T-helper 1 cell treated with Interleukin-12 subunit alpha and Interleukin-12 subunit beta and Interleukin-4 antibody, amounts not matched to agents 30 μg/mL and 1 μg/mL, for 36 hours (primary cell): ENCODE measurements around the gene RNF138.
"Not testable (repeated sequence)": the region's sequence is repeated elsewhere in the genome, so short reads cannot be mapped to it uniquely, and the experiment has no call there.

ENCODE experiments used
- H3K27ac Mint-ChIP-seq: one replicate; pipeline ENCODE4 v1.8.0; 2021; ENCODE audit warnings: mild to moderate bottlenecking, mixed read lengths
- H3K27me3 Mint-ChIP-seq: one replicate; pipeline ENCODE4 v1.8.0; 2021; ENCODE audit warnings: low read depth, mixed read lengths
- H3K36me3 Mint-ChIP-seq: one replicate; pipeline ENCODE4 v1.8.0; 2021; ENCODE audit warnings: low read depth, mixed read lengths
- H3K4me1 Mint-ChIP-seq: one replicate; pipeline ENCODE4 v1.8.0; 2021; ENCODE audit warnings: low read depth, mixed read lengths
- H3K4me3 Mint-ChIP-seq: one replicate; pipeline ENCODE4 v1.8.0; 2021; ENCODE audit warnings: mild to moderate bottlenecking, moderate library complexity, mixed read lengths
- H3K9me3 Mint-ChIP-seq: one replicate; pipeline ENCODE4 v1.8.0; 2021; ENCODE audit warnings: mixed read lengths

RNF138 gene

DNA sequence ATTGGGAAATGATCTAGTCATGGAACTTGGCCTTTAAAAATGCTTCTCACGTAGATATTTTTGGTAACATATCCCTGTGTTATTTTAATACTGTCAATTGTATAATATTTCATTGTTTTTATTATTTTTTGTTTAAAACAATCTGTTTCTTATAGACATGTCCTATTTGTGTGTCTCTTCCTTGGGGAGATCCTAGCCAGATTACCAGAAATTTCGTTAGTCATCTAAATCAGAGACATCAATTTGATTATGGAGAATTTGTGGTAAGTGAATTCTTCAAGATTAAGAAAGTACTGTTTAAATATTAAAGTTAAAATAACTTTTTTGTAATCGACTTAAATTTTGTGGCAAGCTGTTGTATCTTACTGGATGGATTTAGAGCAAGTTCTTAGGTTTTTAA is 34.9 kb downstream of the RNF138 start:
- peaks cover 21% of the 10 kb centered on the region for H3K36me3 Mint-ChIP-seq

GRCh38 chr18:32135625-32136024 is 44.0 kb downstream of the RNF138 start:
- Mint-ChIP-seq H3K4me1 (peaks cover 8% of the 10 kb centered on the region), H3K36me3 (peaks cover 9% of the 10 kb centered on the region), H3K27ac (no peak overlapping the region), H3K9me3 (no peaks in the 10 kb centered on the region), H3K4me3 (no peak overlapping the region), H3K27me3 (no peaks in the 10 kb centered on the region)

More for the DNA sequence above, 34.9 kb downstream of the RNF138 start:
- Mint-ChIP-seq H3K27ac (no peak overlapping the region), H3K27me3 (no peaks in the 10 kb centered on the region), H3K4me1 (peaks cover 5% of the 10 kb centered on the region), H3K4me3 (no peak overlapping the region), H3K9me3 (no peaks in the 10 kb centered on the region)

GRCh38 chr18:32138332-32138982 is 46.8 kb downstream of the RNF138 start:
- H3K27ac Mint-ChIP-seq = peak overlapping the region; percentile 21
- H3K4me3 Mint-ChIP-seq = no peak overlapping the region
- H3K27me3 Mint-ChIP-seq = no peaks in the 10 kb centered on the region
- H3K36me3 Mint-ChIP-seq = peaks cover 1% of the 10 kb centered on the region
- no peaks in the 10 kb centered on the region for H3K9me3 Mint-ChIP-seq
- peaks cover 8% of the 10 kb centered on the region for H3K4me1 Mint-ChIP-seq

DNA sequence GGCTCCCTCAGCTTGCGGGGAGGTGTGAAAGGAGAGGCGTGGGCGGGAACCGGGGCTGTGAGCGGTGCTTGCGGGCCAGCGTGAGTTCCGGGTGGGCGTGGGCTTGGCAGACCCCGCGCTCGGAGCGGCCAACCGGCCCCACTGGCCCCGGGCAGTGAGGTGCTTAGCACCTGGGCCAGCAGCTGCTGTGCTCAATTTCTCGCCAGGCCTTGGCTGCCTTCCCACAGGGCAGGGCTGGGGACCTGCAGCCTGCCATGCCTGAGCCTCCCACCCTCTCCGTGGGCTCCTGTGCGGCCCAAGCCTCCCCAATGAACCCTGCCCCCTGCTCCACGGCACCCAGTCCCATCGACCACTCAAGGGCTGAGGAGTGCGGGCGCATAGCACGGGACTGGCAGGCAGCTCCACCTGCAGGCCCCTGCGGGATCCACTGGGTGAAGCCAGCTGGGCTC is 48.2 kb downstream of the RNF138 start:
- H3K4me3 Mint-ChIP-seq = no peak overlapping the region
- no peaks in the 10 kb centered on the region for H3K9me3 Mint-ChIP-seq
- no peaks in the 10 kb centered on the region for H3K27me3 Mint-ChIP-seq
- H3K36me3 Mint-ChIP-seq = peaks cover 1% of the 10 kb centered on the region
- H3K27ac Mint-ChIP-seq = no peak overlapping the region
- peaks cover 8% of the 10 kb centered on the region for H3K4me1 Mint-ChIP-seq

- H3K27ac Mint-ChIP-seq = no peak overlapping the region
- peaks cover 42% of the 10 kb centered on the region for H3K27me3 Mint-ChIP-seq
- H3K9me3 Mint-ChIP-seq = peaks cover 4% of the 10 kb centered on the region
- peaks cover 1% of the 10 kb centered on the region for H3K36me3 Mint-ChIP-seq
- H3K4me3 Mint-ChIP-seq = no peak overlapping the region
- H3K4me1 Mint-ChIP-seq = peaks cover 10% of the 10 kb centered on the region
Measured at GRCh38 chr18:32148185-32148870, 56.7 kb downstream of the RNF138 start.

DNA sequence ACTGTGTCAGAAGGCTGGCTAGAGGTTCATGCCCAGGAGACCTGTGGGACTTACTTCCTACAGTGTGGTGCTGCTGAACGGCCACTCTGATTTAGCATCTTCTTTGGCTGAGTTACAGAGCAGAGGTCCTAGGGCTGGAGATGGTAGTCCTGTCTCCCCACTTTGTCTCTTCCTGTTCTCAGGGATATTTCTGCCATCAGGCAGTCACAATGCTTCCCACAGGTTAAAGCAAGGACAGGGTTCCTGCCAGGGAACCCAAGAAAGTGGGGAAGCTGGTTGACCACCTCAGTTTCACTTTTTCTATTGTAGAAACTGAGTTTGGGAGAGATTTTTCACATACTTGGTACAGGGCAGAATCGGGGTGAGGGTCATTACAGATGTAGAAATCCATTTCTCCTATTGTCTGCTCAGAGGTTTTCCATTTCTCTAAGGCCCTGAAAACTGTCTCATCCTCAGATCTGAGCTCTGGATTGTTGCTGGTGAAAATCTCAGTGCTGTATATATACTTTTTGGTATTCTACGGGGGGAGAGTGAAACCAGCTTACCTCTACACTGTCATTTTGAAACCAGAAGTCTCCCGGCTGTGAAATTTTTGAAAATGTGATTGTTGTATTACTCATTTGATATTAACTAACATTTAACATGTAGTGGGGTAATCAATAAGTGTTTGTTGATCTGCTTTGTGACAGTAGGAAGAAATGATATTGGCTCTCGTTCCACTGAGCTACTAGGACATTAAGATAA is 61.2 kb downstream of the RNF138 start:
- Mint-ChIP-seq H3K4me1 (peaks cover 11% of the 10 kb centered on the region), H3K36me3 (peaks cover 1% of the 10 kb centered on the region), H3K27ac (no peak overlapping the region), H3K9me3 (peaks cover 12% of the 10 kb centered on the region), H3K4me3 (no peak overlapping the region), H3K27me3 (peaks cover 47% of the 10 kb centered on the region)

DNA sequence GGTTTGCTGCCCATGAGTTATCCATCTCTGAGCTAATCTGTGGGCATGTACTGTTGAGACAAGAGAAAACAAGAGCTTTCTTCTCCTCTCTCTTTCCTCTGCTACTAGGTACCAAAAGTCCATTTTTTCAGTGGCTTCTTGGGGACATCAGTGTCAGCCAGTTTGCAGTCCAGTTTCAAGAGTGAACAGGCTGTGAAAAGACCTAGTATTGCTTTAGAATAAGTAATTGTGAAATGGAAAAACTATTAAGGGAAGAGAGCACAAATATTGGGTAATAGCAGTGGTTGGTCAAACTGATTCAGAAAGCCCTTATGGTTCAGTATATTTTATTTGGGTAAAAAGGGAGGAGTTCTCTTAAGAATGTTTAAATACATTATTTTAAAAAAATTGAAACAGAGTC is 65.2 kb downstream of the RNF138 start:
- Mint-ChIP-seq H3K27me3 (peaks cover 20% of the 10 kb centered on the region), H3K9me3 (peaks cover 12% of the 10 kb centered on the region), H3K4me3 (no peak overlapping the region), H3K27ac (no peak overlapping the region), H3K4me1 (peaks cover 16% of the 10 kb centered on the region), H3K36me3 (peaks cover 1% of the 10 kb centered on the region)

GRCh38 chr18:32157580-32157979 is 65.9 kb downstream of the RNF138 start:
- no peak overlapping the region for H3K27ac Mint-ChIP-seq
- peaks cover 15% of the 10 kb centered on the region for H3K27me3 Mint-ChIP-seq
- H3K4me3 Mint-ChIP-seq = peak overlapping the region; percentile 68
- H3K4me1 Mint-ChIP-seq = peaks cover 13% of the 10 kb centered on the region
- H3K36me3 Mint-ChIP-seq = peaks cover 1% of the 10 kb centered on the region
- peaks cover 12% of the 10 kb centered on the region for H3K9me3 Mint-ChIP-seq

DNA sequence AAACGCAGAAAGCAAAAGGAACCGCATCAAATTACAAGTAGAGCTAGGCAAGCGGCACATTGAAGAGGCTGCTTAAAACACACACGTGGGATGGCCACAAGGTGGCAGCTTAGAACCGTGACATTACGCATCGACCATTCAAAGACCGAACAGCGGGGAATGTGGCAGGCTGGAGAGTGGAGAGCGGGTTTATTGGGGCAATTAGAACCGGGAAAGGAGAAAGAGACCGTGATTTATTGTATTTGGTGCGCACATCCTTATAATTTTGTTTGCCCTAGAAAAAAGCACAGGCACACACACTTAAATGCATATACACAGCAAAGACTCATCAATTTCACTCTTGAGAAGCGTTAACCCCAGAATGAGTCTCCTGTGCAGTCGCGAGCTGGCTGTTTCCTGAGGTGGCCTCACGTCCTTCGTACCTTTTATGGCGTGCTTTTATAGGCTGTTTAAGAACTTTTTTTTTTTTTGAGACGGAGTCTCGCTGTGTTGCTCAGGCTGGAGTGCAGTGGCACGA is 66.5 kb downstream of the RNF138 start:
- Mint-ChIP-seq H3K36me3 (peaks cover under 1% of the 10 kb centered on the region), H3K27me3 (peaks cover 13% of the 10 kb centered on the region), H3K4me3 (peak overlapping the region; percentile 68), H3K4me1 (peaks cover 7% of the 10 kb centered on the region), H3K9me3 (peaks cover 10% of the 10 kb centered on the region), H3K27ac (no peak overlapping the region)

GRCh38 chr18:32158631-32159030 is 67.0 kb downstream of the RNF138 start:
- H3K9me3 Mint-ChIP-seq, H3K27ac Mint-ChIP-seq, H3K36me3 Mint-ChIP-seq, H3K4me1 Mint-ChIP-seq: not testable (repeated sequence)
- peaks cover 13% of the 10 kb centered on the region for H3K27me3 Mint-ChIP-seq
- H3K4me3 Mint-ChIP-seq = peak overlapping the region; percentile 68

DNA sequence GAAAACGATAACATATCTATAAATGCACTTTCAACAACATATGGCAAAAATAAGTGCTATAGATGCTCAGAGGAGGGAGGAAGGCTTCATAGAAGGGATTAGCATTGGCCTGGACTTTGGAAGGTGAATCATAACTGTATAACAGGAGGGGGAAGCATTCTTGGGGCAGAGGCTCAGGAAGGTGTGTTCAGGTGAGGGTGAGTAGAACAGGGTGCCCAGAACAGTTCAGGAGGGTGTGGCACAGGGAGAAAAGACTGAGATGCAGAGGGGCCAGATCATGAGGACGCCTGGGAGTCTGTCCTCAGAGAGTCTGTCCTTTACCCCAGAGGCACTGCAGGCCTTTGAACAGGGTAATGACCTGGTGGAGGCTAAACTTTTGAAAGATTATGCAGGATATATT is 68.9 kb downstream of the RNF138 start:
- no peak overlapping the region for H3K4me3 Mint-ChIP-seq
- H3K9me3 Mint-ChIP-seq = no peaks in the 10 kb centered on the region
- H3K27me3 Mint-ChIP-seq = peaks cover 13% of the 10 kb centered on the region
- no peak overlapping the region for H3K27ac Mint-ChIP-seq
- H3K36me3 Mint-ChIP-seq = no peaks in the 10 kb centered on the region
- peaks cover 6% of the 10 kb centered on the region for H3K4me1 Mint-ChIP-seq

DNA sequence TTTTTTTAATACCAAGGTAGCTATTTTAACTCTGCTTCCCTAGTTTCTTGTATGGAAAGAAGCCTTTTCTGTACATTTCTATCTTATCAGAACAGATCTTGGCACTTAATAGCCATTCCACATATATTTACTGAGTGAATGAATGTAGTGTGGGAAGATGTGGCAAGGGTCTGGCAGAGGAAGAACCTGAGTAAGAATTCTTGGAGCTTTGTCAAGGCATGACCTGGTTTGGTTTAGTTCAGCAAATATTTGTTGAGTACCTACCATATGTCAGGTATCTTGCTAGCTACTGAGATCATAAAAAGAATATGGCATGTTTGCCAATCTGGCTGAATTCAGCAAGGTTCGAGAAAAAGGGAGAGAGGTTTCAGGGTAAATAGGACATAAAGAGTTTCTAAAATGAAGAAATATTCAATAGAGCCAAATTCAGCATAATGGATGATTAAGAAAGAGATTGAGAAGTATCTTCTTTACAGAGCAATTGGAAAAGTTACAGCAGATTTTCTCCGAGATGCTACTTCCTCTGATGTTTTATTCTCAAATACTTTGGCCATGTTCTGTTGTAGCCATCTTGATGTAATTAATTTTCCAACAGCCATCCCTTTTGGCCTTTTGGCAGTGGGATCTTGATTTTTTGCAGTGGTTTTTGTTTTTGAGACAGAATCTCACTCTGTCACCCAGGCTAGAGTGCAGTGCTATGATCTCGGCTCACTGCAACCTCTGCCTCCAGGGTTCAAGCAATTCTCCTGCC is 76.5 kb downstream of the RNF138 start:
- no peak overlapping the region for H3K27ac Mint-ChIP-seq
- no peaks in the 10 kb centered on the region for H3K27me3 Mint-ChIP-seq
- H3K36me3 Mint-ChIP-seq = no peaks in the 10 kb centered on the region
- H3K9me3 Mint-ChIP-seq = no peaks in the 10 kb centered on the region
- no peaks in the 10 kb centered on the region for H3K4me1 Mint-ChIP-seq
- no peak overlapping the region for H3K4me3 Mint-ChIP-seq

DNA sequence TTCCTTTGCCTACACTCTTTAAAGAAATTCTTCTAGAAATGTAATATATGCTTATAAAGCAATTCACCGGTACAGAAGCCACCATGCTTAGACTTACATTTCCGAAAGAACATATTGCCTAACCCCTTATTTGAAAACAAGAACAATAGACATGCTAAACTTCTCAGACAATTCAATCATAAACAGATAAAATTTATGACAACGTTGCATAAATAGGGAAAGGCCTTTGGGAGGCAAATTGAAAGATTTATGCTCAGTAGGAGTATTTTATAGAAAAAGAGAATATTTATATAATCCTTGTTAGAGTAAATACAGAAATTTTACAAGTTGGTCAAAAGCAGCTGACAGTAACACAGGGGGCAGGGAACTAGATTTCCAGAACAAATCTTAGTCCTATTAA is 82.0 kb downstream of the RNF138 start:
- H3K27me3 Mint-ChIP-seq = no peaks in the 10 kb centered on the region
- no peaks in the 10 kb centered on the region for H3K9me3 Mint-ChIP-seq
- no peaks in the 10 kb centered on the region for H3K4me1 Mint-ChIP-seq
- no peak overlapping the region for H3K27ac Mint-ChIP-seq
- no peak overlapping the region for H3K4me3 Mint-ChIP-seq
- no peaks in the 10 kb centered on the region for H3K36me3 Mint-ChIP-seq

DNA sequence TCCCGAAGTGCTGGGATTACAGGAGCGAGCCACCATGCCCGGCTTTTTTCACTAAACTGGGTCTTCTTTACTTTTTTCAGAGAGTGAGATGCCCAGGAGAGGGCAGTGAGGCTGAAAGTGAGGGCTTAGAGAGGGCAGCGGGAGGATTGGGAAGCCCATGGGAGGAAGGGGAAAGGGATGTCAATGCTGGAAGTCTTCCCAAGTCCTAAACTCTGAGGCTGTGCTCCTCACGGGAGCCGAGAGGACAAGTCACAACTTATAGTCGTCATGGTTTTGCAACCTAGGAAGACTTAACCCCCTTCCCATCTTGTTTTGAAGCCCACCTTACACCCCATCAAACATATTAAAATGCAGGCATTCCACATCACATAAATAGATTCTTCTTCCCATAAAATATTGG is 83.0 kb downstream of the RNF138 start:
- H3K4me3 Mint-ChIP-seq = no peak overlapping the region
- no peaks in the 10 kb centered on the region for H3K27me3 Mint-ChIP-seq
- no peak overlapping the region for H3K27ac Mint-ChIP-seq
- H3K4me1 Mint-ChIP-seq = no peaks in the 10 kb centered on the region
- no peaks in the 10 kb centered on the region for H3K9me3 Mint-ChIP-seq
- H3K36me3 Mint-ChIP-seq = no peaks in the 10 kb centered on the region
